RKO (cell line): ENCODE measurements around the gene SNTA1.
"Not testable (repeated sequence)": the region's sequence is repeated elsewhere in the genome, so short reads cannot be mapped to it uniquely, and the experiment has no call there.

Experiments
- DNase-seq: peaks from one replicate; pipeline ENCODE4 v3.0.0-alpha.2; 2016; ENCODE audit warnings: low spot score

Gene SNTA1

DNA sequence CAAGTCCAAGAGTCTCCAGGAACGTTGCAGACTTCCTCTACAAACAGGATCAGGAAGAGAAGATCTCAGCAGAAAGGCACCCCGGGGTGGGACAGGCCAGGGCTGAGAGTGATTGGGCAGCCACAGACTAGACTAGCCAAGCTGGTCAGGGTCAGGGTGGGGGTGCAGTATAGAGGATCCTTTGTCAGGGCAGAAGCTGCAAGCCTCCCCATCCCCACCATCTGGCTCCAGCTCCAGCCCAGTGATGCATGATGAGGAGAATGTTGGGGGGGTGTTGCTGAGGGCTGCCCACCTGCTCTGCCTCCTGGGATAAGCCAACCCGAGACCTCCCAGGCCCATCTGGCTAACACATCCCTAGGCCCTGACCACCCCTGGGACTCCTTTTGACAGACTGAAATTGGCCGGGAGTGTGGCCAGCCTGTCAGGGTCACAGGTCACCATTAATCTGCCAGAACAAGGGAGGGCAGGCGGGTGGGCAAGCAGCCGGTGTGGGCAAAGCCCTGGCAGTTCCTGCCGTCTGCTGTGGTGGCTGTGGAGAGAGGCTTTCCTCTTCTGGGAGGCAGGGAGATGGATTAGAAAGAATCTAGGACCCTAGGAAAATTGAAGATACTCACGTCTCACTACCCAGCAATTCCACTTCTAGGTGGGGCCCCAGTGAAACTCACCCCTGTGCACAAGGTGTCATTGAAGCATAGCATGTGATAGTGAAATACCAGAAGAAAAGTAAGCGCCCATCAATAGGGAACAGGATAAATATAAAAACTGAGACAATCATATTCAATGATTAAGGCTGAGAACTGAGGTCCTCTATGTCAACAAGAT is 22.1 kb upstream of the SNTA1 start:
- no peak for DNase-seq

DNA sequence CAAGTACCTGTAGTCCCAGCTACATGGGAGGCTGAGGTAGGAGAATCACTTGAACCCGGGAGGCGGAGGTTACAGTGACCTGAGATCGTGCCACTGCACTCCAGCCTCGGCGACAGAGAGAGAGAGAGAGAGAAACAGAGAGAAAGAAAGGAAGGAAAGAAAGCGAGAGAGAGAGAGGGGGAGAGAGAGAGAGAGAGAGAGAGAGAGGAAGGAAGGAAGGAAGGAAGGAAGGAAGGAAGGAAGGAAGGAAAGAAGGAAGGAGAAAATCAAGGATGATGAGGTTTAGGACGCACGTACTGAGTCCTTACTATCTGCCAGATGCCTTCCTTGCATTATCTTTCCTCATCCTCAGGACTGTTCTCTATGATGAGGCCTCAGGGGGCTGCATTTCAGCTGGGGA is 21.2 kb upstream of the SNTA1 start:
- not testable (repeated sequence) for DNase-seq

DNA sequence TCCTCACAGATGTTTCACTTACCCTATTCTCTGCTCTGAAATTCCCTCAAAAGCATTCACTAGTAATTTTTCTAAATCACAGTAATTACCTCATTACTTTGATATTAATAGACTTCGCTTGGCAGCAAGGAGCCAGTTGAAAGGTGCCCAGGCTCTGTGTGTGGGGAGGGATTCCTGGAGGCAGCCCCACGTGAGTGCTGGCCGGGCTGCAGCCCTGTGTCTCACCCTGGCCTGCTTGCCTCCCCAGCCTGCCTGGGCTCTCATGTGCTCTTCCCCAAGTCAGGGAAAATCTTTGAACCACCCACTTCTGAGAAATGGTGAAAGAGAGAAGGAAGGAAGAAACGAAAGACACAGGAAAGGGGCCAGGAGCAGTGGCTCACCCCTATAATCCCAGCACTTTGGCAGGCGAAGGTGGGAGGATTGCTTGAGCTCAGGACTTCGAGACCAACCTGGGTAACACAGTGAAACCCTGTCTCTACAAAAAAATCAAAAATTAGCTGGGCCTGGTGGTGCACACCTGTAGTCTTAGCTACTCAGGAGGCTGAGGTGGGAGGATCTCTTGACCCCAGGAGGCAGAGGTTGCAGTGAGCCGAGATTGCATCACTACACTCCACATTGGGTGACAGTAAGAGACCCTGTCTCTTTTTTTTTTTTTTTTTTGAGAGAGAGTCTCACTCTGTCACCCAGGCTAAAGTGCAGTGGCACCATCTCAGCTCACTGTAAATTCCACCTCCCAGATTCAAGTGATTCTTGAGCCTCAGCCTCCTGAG is 20.0 kb upstream of the SNTA1 start:
- DNase-seq = no peak

DNA sequence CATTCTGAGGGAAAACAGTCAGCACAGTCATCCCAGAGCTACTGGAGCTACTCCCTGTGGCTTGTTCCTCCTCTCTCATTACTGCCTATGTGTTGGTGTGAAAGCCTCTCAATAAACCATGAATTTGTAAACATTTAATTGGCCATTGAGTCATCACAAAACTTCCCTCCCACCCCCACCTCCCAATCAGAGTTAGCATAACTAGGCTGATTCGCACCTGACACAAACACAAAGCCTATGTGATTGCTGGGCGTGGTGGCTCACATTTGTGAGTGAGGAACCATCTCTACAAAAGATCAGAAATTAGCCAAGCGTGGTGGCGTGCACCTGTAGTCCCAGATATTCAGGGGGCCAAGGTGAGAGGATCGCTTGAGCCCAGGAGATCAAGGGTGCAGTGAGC is 17.1 kb upstream of the SNTA1 start:
- no peak for DNase-seq

DNA sequence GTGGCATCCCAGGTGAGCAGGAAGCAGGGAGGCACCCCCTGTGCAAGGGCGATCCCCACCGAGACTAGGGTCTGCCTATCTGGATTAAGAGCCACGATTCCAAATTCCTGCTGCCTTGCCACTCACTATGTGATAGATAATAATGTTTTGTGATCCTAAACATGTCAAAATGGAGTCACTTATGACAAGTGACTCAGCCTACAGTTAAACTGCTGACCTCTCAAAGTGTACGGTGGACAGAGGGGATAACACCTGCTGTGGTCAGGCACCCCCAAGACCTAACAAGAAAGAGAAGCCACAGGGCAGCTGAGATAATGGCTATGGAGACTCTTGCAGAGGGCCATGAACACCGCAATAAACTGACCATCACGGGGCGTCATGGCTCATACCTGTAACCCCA is 16.0 kb upstream of the SNTA1 start:
- DNase-seq = no peak

DNA sequence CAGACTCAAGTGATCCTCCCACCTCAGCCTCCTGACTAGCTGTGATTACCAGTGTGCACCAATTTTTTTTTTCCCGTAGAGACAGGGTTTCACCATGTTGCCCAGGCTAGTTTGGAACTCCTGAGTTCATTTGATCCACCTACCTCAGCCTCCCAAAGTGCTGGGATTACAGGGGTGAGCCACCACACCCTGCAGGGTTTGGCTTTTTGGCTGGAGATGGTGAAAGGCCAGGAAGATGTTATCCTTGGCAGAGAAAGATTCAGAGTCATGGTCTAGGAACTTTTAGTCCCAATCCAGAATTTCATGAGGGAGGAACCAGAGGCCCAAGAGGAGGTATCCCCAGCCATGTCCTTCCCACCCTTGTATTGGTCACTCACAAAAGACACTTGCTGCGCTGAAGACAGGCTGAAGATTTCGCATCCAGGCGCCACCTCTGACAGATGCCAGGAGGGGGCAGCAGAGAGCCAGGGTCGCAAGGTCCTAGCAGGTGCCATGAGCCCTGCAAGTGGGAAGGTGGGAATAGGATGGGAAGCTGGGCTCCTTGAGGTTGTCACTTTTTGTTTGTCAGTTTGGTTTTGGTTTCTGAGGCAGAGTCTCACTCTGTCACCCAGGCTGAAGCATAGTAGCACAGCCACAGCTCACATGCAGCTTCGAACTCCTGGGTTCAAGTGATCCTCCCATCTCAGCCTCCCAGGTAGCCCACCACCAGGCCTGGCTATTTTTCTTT is 13.5 kb upstream of the SNTA1 start:
- peak; percentile 78 for DNase-seq

DNA sequence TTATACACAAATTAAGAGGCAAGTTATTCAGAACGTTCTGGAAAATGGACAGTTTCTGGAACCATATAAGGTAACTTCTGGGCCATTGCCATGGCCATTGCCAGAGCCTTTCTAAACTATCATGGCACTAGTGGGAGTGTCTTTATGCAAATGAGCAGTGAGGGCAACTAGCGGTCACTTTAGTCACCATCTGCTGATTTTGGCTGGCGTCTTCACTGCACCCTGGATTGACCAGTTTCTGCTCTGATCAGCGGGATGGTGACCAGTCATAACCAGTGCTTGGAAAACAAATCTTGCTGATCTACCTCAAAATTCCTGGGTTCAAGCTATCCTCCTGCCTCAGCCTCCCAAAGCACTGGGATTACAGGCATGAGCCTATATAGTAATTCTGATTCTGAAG is 7.3 kb upstream of the SNTA1 start:
- DNase-seq = peak; percentile 70

DNA sequence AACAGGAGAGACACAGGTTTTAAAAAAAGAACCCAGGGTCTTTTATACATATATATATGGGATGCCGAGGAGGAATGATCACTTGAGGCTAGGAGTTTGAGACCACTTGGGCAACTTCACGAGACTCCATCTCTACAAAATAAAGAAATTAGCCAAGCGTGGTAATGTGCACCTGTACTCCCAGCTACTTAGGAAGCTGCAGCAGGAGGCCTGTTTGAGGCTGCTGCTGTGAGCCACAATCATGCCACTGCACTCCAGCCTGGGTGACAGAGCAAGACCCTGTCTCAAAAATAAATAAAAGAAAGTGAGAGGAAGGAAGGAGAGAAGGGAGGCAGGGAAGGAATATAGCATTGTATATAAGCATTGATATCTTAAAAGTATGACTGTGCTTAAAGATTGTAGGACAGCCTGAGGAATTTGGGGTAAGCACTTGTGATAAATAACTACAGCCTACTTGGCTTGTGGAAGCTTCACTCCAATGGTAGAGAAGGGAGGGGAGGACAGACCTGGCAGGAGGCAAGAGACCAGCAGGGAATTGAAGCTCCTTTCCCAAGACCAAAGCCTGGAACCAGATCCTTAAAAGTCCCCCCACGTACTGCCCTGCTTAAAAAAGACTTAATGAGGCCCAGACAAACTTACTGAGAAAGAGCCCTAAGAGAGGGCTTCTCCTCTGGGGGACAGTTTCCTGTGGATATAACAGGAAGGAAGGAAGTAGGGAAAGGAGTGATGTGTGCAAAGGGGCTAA is 2.5 kb upstream of the SNTA1 start:
- DNase-seq = no peak

DNA sequence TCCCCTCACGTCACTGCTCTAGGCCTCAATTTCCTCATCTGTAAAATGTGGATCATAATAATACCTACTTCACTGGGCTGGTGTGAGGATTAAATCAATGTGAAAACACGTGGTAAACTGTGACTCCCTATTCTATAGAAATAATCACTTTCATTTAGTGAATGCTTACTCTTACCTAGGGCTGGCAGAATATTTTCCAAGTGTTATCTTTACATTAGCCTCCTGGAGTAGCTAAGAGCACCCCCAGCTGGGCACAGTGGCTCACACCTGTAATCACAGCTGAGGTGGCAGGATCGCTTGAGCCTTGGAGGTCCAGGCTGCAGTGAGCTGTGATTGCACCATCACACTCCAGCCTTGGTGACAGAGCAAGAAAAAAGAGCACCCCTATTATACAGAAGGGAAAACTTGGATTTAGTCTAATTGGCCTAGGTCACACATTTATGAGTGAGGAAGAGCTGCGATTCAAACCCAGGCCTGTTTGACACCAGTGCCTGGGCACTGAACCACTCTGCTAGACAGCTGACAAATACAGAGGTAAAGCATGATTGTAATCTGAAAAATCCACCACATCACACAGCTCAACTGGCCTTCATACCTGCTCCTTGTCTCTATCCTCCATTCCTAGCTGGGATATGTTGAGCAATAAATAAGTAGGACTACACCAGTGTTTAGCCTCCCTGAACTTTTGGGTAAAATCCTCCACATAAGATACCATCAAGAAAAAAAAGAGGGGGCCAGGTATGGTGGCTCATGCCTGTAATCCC is 1.4 kb upstream of the SNTA1 start:
- DNase-seq = no peak

DNA sequence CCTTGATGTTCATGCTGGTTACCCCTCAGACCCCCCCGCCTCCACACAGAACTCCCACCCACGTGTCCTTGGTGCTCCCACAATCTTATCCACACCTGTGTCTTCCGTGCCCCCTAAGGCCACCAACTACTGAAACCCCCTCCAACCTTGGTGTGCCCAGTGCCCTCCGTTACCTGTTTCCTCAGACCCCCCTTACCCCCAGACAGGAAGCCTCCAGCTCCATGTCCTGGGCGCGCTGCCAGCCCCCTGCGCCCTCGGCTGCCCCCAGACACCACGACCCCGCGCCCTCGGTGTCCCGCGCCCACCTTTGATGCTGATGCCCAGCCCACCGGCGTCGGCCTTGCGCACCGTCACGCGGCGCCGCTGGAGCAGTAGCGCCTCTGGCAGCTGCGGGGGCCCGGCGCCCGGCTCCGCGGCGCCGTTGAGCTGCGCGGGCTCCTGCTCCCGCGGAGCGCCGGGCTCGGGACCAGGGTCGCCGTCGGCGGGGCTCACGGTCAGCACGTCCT is 504 bp downstream of the SNTA1 start:
- no peak for DNase-seq

DNA sequence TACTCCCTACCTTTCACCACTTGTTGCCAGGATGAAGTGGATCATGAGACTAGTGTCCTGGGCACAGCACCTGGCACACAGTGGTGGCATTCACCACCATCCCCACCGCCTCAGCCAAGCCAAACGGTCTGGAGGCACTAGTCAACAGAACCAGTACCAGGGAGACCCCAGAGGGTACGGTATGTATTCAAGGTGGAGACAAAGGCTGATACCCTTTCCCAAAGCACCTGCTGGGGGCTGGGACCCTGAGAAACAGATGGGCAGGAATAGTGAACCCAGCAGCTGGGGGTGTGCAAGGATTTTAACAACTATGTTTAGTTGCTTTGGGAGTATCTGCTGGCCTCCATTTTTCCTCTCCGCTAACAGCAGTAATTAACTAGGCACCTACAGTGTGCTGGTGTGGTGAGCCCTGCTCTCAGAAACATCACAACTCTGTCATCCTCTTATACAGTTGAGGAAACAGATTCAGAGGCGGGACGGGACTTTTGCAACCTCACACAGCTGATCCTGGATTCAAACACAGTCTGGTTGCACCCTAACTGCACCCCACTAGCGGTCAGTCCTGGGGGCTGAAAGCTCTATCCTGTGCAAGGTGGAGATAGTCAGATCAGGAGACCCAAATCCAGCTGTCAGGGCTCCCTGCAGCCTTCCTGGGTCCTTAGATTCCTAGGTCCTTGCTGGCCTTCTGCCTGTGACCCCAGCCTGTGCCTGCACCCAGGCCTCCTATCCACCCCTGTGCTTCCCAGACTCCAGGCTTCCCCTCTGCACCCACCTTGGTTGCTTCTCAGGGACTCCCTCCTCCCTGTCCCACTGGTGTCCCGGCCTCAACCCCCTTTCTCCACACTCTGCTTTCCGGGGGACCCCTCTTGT is 1.2 kb downstream of the SNTA1 start:
- DNase-seq = peak; percentile 38

DNA sequence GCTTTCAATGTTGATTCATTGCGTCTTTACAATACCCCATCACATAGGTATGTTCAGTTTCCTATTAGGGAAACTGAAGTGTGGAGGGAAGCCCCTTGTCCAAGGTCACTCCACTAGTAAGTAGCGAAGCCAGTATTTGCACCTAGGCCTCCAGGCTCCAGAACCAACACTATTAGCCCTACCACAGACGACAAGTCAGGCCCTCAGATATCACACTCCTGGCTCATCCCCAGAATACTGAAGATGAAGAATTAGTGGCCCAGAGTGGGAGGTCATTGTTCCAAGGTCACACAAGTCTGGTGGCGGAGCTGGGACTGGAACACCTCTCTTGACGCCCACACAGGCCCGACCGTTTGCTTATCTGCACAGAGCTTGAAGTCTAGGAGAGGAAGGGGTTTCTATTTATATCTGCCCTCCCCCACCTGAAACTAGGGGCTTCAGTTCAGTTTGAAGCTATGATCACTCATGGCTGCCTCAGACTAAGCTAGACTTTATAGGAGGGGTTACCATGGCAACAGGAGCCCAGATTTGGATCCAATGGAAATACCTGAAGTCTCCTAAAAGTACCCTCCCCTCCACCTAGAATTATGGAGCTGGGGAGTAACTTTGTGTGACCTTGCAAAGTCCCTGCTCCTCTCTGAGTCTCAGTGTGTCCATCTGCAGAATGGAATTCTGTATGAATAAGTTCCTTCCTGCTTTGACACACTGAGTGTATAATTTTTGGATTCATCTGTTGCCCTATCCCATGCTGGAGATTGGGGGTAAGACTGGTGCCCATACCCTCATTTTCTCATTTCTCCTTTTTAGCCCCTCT is 2.2 kb downstream of the SNTA1 start:
- no peak for DNase-seq

DNA sequence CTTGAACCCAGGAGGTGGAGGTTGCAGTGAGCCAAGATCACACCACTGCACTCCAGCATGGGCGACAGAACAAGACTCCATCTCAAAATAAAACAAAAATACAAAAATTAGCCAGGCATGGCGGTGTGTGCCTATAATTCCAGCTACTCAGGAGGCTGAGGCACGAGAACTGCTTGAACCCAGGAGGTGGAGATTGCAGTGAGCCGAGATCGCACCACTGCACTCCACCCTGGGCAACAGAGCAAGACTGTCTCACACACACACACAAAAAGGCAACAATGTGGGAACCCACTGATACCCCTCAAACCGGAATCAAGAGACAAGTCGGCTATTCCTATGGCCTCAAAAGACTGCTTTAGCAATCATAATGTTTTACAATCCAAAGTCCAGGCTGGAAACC is 3.0 kb downstream of the SNTA1 start:
- not testable (repeated sequence) for DNase-seq

DNA sequence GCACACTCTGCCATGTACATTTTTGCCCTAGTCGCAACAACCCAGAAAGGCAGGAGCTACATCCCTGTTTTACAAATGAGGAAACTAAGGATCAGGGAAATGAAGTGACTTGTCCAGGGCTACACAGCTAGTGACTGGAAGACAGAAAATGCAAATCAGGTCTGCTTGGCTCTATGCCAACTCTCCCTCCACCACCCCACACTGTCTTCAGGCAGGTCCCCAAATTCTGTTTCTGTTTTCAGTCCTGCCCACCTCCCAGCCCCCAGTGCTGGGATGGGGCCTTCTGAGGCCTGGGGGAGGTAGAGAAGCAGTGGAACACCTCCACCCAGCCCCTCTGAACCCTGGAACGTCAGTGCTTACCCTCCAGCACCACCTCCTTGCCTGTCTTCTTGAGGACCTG is 5.1 kb downstream of the SNTA1 start:
- no peak for DNase-seq

DNA sequence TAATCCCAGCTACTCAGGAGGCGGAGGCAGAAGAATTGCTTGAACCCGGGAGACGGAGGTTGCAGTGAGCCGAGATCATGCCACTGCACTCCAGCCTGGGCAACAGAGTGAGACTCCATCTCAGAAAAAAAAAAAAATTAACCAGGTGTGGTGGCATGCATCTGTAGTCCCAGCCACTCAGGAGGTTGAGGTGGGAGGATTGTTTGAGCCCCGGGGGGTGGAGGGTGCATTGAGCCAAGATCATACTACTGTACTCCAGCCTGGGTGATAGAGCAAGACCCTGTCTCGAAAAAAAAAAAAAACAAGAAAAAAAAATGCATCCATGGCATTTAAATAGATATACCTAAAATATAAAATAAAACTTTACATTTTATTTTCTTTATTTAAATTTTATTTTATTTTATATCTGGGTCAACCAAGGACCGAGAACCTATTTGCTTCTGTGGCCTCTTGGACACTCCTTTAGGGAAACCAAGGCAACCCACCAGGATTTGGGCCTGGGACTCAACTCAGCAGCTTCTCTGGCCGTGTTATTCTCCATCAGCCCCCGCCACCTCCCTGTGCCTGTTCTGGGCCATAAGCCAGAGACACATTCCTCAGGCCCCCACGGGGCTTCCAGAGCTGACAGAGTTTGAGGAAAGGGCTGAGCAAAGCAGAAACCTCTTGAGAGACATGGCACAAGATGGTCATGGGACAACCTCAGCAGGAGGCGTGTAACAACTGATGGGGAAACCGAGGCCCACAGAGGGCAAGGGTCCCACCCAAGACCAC is 6.2 kb downstream of the SNTA1 start:
- no peak for DNase-seq

DNA sequence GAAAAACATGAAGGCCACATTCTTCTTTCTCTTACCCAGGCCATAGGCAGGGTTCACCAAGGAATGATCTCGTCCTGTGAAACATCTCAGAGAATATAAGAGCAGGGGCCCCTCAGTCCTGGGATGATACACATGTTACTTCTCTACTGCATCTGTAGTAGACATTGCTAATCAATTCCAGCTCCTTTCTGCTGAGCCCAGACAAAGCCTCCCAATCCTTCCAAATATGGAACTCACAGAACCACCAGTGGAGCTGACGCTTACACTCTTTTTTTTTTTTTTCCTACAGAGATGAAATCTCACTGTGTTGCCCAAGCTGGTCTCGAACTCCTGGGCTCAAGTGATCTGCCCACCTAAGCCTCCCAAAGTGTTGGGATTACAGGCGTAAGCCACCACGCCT is 9.1 kb downstream of the SNTA1 start:
- no peak for DNase-seq

DNA sequence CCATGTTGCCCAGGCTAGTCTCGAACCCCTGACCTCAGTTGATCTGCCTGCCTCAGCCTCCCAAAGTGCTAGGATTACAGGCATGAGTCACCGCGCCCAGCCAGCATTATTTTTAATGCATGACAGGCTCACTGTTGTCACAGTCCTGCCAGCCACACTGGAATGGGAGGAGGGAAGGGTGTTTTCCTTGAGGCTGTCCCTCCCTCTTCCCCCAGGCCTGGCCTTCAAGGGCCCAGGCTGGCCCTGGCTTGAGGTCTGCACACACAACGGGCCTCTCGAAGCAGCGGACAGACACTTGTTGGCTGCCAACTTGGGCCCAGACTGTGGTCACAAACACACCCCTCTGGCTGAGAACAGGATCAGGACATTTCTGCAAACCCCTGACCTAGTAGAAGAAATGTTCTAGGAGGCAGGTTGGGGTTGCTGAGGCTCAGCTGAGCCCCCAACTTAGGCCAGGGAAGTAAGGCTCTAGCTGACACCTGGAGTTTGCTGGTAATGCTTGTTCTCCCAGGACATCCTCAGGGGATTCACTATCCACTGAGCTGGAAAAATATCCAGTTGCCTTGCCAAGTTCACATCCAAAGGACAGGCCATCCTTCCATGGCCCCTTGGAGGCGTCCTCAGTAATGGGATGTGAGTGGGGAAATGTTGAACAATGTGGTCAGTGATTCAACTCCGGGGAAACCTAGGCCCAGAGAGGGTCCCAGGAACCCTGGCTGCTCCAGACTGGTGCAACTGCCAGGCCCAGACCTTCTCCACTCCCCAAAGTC is 9.9 kb downstream of the SNTA1 start:
- no peak for DNase-seq
